ENCODE results near the gene CEACAM5.
"Not testable (repeated sequence)": the region's sequence is repeated elsewhere in the genome, so short reads cannot be mapped to it uniquely, and the experiment has no call there.

The CEACAM5 gene

DNA sequence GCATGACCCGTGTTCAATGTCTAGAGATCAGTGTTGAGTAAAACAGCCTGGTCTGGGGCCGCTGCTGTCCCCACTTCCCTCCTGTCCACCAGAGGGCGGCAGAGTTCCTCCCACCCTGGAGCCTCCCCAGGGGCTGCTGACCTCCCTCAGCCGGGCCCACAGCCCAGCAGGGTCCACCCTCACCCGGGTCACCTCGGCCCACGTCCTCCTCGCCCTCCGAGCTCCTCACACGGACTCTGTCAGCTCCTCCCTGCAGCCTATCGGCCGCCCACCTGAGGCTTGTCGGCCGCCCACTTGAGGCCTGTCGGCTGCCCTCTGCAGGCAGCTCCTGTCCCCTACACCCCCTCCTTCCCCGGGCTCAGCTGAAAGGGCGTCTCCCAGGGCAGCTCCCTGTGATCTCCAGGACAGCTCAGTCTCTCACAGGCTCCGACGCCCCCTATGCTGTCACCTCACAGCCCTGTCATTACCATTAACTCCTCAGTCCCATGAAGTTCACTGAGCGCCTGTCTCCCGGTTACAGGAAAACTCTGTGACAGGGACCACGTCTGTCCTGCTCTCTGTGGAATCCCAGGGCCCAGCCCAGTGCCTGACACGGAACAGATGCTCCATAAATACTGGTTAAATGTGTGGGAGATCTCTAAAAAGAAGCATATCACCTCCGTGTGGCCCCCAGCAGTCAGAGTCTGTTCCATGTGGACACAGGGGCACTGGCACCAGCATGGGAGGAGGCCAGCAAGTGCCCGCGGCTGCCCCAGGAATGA, 1.5 kb upstream of the CEACAM5 start:
- no peak overlapping the region for H3K4me3 ChIP-seq (ENCODE audit: low read depth, low read length)
- in situ Hi-C loops (cut with HindIII; ENCODE audit: low sequenced_read_pairs), result no loop called here
- TF ChIP-seq, protein P1, sequence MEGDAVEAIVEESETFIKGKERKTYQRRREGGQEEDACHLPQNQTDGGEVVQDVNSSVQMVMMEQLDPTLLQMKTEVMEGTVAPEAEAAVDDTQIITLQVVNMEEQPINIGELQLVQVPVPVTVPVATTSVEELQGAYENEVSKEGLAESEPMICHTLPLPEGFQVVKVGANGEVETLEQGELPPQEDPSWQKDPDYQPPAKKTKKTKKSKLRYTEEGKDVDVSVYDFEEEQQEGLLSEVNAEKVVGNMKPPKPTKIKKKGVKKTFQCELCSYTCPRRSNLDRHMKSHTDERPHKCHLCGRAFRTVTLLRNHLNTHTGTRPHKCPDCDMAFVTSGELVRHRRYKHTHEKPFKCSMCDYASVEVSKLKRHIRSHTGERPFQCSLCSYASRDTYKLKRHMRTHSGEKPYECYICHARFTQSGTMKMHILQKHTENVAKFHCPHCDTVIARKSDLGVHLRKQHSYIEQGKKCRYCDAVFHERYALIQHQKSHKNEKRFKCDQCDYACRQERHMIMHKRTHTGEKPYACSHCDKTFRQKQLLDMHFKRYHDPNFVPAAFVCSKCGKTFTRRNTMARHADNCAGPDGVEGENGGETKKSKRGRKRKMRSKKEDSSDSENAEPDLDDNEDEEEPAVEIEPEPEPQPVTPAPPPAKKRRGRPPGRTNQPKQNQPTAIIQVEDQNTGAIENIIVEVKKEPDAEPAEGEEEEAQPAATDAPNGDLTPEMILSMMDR (IDR thresholded peaks at IDR 0.05; ENCODE audit: low read depth, low read length), result peak; percentile 38
- no peak for DNase-seq (ENCODE audit: low read depth, low spot score)

DNA sequence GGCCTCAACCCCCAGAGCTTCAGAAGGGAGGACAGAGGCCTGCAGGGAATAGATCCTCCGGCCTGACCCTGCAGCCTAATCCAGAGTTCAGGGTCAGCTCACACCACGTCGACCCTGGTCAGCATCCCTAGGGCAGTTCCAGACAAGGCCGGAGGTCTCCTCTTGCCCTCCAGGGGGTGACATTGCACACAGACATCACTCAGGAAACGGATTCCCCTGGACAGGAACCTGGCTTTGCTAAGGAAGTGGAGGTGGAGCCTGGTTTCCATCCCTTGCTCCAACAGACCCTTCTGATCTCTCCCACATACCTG, 969 bp upstream of the CEACAM5 start:
- no peak overlapping the region for H3K4me3 ChIP-seq (ENCODE audit: low read depth, low read length)
- TF ChIP-seq, protein P1 (IDR thresholded peaks at IDR 0.05; ENCODE audit: low read depth, low read length), result no peak
- in situ Hi-C loops (cut with HindIII; ENCODE audit: low sequenced_read_pairs), result no loop called here
- DNase-seq (ENCODE audit: low read depth, low spot score), result no peak

DNA sequence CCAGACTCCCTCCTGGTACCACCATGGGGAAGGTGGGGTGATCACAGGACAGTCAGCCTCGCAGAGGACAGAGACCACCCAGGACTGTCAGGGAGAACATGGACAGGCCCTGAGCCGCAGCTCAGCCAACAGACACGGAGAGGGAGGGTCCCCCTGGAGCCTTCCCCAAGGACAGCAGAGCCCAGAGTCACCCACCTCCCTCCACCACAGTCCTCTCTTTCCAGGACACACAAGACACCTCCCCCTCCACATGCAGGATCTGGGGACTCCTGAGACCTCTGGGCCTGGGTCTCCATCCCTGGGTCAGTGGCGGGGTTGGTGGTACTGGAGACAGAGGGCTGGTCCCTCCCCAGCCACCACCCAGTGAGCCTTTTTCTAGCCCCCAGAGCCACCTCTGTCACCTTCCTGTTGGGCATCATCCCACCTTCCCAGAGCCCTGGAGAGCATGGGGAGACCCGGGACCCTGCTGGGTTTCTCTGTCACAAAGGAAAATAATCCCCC, 505 bp upstream of the CEACAM5 start:
- TF ChIP-seq, protein P1 (IDR thresholded peaks at IDR 0.05; ENCODE audit: low read depth, low read length), result no peak
- no peak for DNase-seq (ENCODE audit: low read depth, low spot score)
- H3K4me3 ChIP-seq (ENCODE audit: low read depth, low read length), result no peak overlapping the region
- in situ Hi-C loops (cut with HindIII; ENCODE audit: low sequenced_read_pairs), result no loop called here

DNA sequence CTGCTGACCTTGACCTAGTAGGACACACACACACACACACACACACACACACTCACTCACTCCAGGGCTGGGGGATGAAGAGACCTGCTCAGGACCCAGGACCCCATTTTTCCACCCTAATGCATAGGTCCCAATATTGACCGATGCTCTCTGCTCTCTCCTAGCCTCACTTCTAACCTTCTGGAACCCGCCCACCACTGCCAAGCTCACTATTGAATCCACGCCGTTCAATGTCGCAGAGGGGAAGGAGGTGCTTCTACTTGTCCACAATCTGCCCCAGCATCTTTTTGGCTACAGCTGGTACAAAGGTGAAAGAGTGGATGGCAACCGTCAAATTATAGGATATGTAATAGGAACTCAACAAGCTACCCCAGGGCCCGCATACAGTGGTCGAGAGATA, 1.1 kb downstream of the CEACAM5 start:
- H3K4me3 ChIP-seq (ENCODE audit: low read depth, low read length); DNase-seq (ENCODE audit: low read depth, low spot score); in situ Hi-C loops (cut with HindIII; ENCODE audit: low sequenced_read_pairs): not testable (repeated sequence)

DNA sequence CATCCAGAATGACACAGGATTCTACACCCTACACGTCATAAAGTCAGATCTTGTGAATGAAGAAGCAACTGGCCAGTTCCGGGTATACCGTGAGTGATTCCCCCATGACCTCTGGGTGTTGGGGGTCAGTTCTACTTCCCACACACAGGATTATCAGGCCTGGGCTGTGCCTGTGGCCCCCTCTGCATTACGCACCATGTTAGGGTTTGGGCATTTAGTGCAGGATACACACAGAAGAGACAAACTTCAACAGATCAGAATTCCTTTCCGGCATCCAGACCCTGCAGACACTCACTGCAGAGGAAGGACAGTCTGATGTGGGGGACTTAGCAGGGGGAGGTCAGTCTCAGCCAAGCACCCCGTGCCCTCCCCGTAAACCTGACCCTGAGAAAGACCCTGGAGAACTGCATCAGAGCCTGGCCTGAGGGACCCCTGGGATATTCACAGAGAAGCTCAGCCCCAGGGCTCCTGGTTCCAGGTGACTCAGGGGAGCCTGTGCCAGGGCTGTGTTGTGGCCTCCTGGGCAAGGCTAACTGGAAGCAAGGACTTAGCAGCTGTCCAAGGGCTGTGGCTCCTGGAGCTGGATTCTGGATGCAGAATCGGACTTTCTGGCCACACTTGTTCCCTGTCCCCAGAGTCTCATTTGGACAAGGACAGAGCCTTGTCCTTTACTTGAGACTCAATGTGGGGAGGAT, 1.7 kb downstream of the CEACAM5 start:
- no peak overlapping the region for H3K4me3 ChIP-seq (ENCODE audit: low read depth, low read length)
- TF ChIP-seq, protein P1 (IDR thresholded peaks at IDR 0.05; ENCODE audit: low read depth, low read length), result no peak
- DNase-seq (ENCODE audit: low read depth, low spot score), result no peak
- in situ Hi-C loops (cut with HindIII; ENCODE audit: low sequenced_read_pairs), result no loop called here

DNA sequence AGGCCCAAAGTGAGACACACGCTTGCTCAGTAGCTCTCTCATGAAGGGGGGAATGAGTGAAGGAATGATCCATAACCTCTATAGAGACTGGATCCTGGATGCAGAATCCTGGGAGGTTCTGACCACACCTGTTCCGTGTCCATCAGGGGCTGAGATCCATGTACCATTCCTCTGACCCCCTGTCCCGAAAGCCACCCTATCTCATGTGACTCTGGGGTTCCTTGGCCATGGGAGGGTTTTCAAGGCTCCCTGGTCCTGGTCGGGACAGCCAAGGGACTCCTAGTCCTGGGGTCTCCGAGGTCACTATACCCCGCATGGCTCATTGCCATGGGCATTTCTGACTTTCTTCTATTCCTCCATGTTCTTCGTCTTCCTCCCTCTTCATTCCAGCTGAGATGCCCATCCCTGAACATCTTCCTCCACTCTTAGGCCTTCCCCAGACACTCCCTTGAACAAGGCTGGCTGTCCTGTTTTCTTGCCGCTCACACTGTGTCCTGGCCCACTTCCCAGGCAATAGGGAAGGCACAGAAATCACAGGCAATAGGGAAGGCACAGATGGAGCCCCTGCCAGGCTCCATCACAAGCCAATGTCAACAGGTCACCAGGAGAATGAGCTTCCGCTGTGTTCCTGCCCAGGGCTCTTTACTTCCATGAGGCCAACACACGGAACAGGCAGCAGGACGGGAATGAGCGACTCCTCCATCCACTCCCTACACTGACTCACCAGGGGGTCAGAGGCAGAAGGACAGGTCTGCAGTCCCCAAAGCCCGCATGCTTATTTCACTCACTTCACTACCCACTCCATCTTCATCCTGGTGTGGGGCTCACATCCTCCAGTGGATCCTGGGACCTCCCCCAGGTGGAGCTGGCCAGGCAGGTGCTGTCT, 3.2 kb downstream of the CEACAM5 start:
- in situ Hi-C loops (cut with HindIII; ENCODE audit: low sequenced_read_pairs), result no loop called here
- H3K4me3 ChIP-seq (ENCODE audit: low read depth, low read length), result no peak overlapping the region
- DNase-seq (ENCODE audit: low read depth, low spot score), result no peak
- TF ChIP-seq, protein P1 (IDR thresholded peaks at IDR 0.05; ENCODE audit: low read depth, low read length), result no peak

Data from astrocyte of the spinal cord (primary cell).